HEK293 (cell line): ENCODE measurements around the gene COL9A2.
"Not testable (repeated sequence)": the region's sequence is repeated elsewhere in the genome, so short reads cannot be mapped to it uniquely, and the experiment has no call there.

Source experiments
- CTCF ChIA-PET: fragments of 350-600 bp; formaldehyde crosslinking; extraction: SDS; loops from one replicate; lab custom pipeline; 2021; ENCODE audit warnings: antibody characterized with exemption; lab: Yijun Ruan, JAX
- POLR2A ChIA-PET: fragments of 300-600 bp; formaldehyde crosslinking; extraction: SDS; loops from one replicate; lab custom pipeline; 2020; ENCODE audit warnings: antibody characterized with exemption, inconsistent platforms; lab: Yijun Ruan, JAX
- H3K27ac ChIP-seq: fragments of 200-500 bp; sonication (Bioruptor generic); 2 replicates; pipeline ENCODE4 v1.5.1; 2014; ENCODE audit warnings: low read depth, low read length, control low read depth, inconsistent platforms; ENCODE audit errors: extremely low read depth
- H3K36me3 ChIP-seq, 2 experiments: fragments of 200-500 bp in 1 of 2; sonication (Bioruptor generic) in 1 of 2; 1 replicate in 1 of 2; 2 replicates in 1 of 2; pipeline ENCODE4 v1.5.1; 2014 to 2017; ENCODE audit warnings: inconsistent platforms in 2 of 2, low read length in 2 of 2; ENCODE audit not compliant: control insufficient read depth in 2 of 2, insufficient read depth in 1 of 2
- H3K4me1 ChIP-seq: fragments of 200-500 bp; sonication (Bioruptor generic); 2 replicates; pipeline ENCODE4 v1.5.1; 2014; ENCODE audit warnings: mild to moderate bottlenecking, low read length, inconsistent platforms; ENCODE audit not compliant: control insufficient read depth, insufficient read depth
- H3K4me3 ChIP-seq: 2 replicates; pipeline ENCODE4 v1.5.1; 2011; ENCODE audit warnings: low read depth, mild to moderate bottlenecking, control low read depth, low read length, moderate library complexity
- H3K9me3 ChIP-seq: fragments of 200-500 bp; sonication (Bioruptor generic); 2 replicates; pipeline ENCODE4 v1.5.1; 2014; ENCODE audit warnings: low read depth, low read length, inconsistent platforms; ENCODE audit not compliant: control insufficient read depth, insufficient read depth
- EGR2 ChIP-seq: fragments of 450-650 bp; formaldehyde crosslinking; IDR thresholded peaks from 2 replicates; pipeline ENCODE4 v1.5.1; 2016; ENCODE audit warnings: low read depth, missing biosample characterization, missing genetic modification characterization
- FEZF1 ChIP-seq: fragments of 450-650 bp; formaldehyde crosslinking; IDR thresholded peaks from 2 replicates; pipeline ENCODE4 v1.5.1; 2016; ENCODE audit warnings: missing biosample characterization, missing genetic modification characterization
- GLIS1 ChIP-seq: fragments of 450-650 bp; formaldehyde crosslinking; IDR thresholded peaks from 2 replicates; pipeline ENCODE4 v1.5.1; 2016; ENCODE audit warnings: missing biosample characterization, missing genetic modification characterization
- KLF10 ChIP-seq: fragments of 450-650 bp; IDR thresholded peaks from 2 replicates; pipeline ENCODE4 v1.5.1; 2018; ENCODE audit warnings: missing biosample characterization, mild to moderate bottlenecking, missing genetic modification characterization
- SCRT2 ChIP-seq: fragments of 450-650 bp; formaldehyde crosslinking; IDR thresholded peaks from 2 replicates; pipeline ENCODE4 v1.5.1; 2016; ENCODE audit warnings: missing biosample characterization, missing genetic modification characterization
- ZBTB21 ChIP-seq: fragments of 450-650 bp; formaldehyde crosslinking; IDR thresholded peaks from 2 replicates; pipeline ENCODE4 v1.5.1; 2017; ENCODE audit warnings: missing biosample characterization, missing genetic modification characterization
- ZFP37 ChIP-seq: fragments of 450-650 bp; formaldehyde crosslinking; IDR thresholded peaks from 2 replicates; pipeline ENCODE4 v1.5.1; 2016; ENCODE audit warnings: missing biosample characterization, missing genetic modification characterization
- ZFP69B ChIP-seq: fragments of 450-650 bp; formaldehyde crosslinking; IDR thresholded peaks from 2 replicates; pipeline ENCODE4 v1.5.1; 2016; ENCODE audit warnings: missing biosample characterization, missing genetic modification characterization
- ZNF157 ChIP-seq: fragments of 450-650 bp; formaldehyde crosslinking; IDR thresholded peaks from 2 replicates; pipeline ENCODE4 v1.5.1; 2016; ENCODE audit warnings: missing biosample characterization, missing genetic modification characterization
- ZNF19 ChIP-seq: fragments of 450-650 bp; formaldehyde crosslinking; IDR thresholded peaks from 2 replicates; pipeline ENCODE4; 2016; ENCODE audit warnings: missing biosample characterization, missing genetic modification characterization, low read depth
- ZNF214 ChIP-seq: fragments of 450-650 bp; formaldehyde crosslinking; IDR thresholded peaks from 2 replicates; pipeline ENCODE4 v1.5.1; 2017; ENCODE audit warnings: missing biosample characterization, mild to moderate bottlenecking, missing genetic modification characterization, borderline replicate concordance
- ZNF248 ChIP-seq: fragments of 450-650 bp; formaldehyde crosslinking; IDR thresholded peaks from 2 replicates; pipeline ENCODE4 v1.5.1; 2017; ENCODE audit warnings: missing biosample characterization, missing genetic modification characterization
- ZNF354C ChIP-seq: fragments of 450-650 bp; formaldehyde crosslinking; IDR thresholded peaks from 2 replicates; pipeline ENCODE4 v1.5.1; 2016; ENCODE audit warnings: missing biosample characterization, missing genetic modification characterization, low read depth, borderline replicate concordance
- ZNF416 ChIP-seq: fragments of 450-650 bp; formaldehyde crosslinking; IDR thresholded peaks from 2 replicates; pipeline ENCODE4 v1.5.1; 2016; ENCODE audit warnings: missing biosample characterization, missing genetic modification characterization
- ZNF571 ChIP-seq: fragments of 450-650 bp; formaldehyde crosslinking; IDR thresholded peaks from 2 replicates; pipeline ENCODE4 v1.5.0; 2017; ENCODE audit warnings: missing biosample characterization, missing genetic modification characterization
- ZNF626 ChIP-seq: fragments of 450-650 bp; sonication (Bioruptor Pico); formaldehyde crosslinking; IDR thresholded peaks from 2 replicates; pipeline ENCODE4 v1.5.1; 2018; ENCODE audit warnings: missing biosample characterization, missing genetic modification characterization, inconsistent platforms
- ZNF664 ChIP-seq: fragments of 450-650 bp; formaldehyde crosslinking; IDR thresholded peaks from 2 replicates; pipeline ENCODE4 v1.5.1; 2016; ENCODE audit warnings: missing biosample characterization, missing genetic modification characterization
- ZNF76 ChIP-seq: fragments of 450-650 bp; formaldehyde crosslinking; IDR thresholded peaks from 2 replicates; pipeline ENCODE4; 2016; ENCODE audit warnings: low read depth, missing biosample characterization, missing genetic modification characterization, borderline replicate concordance
- ZNF791 ChIP-seq: fragments of 450-650 bp; formaldehyde crosslinking; IDR thresholded peaks from 2 replicates; pipeline ENCODE4 v1.5.1; 2016; ENCODE audit warnings: missing biosample characterization, missing genetic modification characterization
- TF ChIP-seq, protein P1 (sequence below): fragments of 450-650 bp; formaldehyde crosslinking; optimal IDR thresholded peaks from 2 replicates; pipeline ENCODE3; 2016; ENCODE audit warnings: missing biosample characterization, mild to moderate bottlenecking, missing genetic modification characterization
- TF ChIP-seq, protein P2 (sequence below): fragments of 450-650 bp; formaldehyde crosslinking; IDR thresholded peaks from 2 replicates; pipeline ENCODE4 v1.5.1; 2016; ENCODE audit warnings: missing biosample characterization, missing genetic modification characterization
- TF ChIP-seq, protein P3 (sequence below): fragments of 450-650 bp; formaldehyde crosslinking; IDR thresholded peaks from 2 replicates; pipeline ENCODE4 v1.5.1; 2016; ENCODE audit warnings: missing biosample characterization, missing genetic modification characterization

The COL9A2 gene

DNA sequence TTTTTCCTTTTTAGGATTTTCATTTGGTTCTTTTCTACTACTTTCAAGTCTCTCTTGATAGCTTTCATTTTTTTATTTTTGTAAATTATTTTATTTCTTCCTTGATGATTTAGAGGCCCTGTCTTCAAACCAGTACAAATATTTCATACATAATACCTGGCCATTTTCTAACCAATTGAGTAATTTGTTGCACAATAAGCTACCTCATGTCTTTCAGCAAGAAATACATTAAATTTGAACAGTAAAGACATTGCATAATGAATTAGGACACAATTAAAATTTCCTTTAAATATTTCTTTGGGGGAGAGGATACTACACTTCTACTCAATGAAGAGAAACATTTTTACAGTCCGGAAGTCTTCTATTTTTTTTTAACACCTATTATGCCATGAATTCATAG is 15.6 kb upstream of the COL9A2 start:
- Histone ChIP-seq H3K9me3 (no peaks in the 10 kb centered on the region), H3K27ac (no peak overlapping the region), H3K36me3 (no peaks in the 10 kb centered on the region), H3K4me1 (no peaks in the 10 kb centered on the region), H3K4me3 (no peak overlapping the region)
- no peak for TF ChIP-seq ZNF354C (tag by site-specific recombination)
- TF ChIP-seq FEZF1 (tag by site-specific recombination) = no peak
- TF ChIP-seq ZBTB21 = no peak
- TF ChIP-seq, protein P1, sequence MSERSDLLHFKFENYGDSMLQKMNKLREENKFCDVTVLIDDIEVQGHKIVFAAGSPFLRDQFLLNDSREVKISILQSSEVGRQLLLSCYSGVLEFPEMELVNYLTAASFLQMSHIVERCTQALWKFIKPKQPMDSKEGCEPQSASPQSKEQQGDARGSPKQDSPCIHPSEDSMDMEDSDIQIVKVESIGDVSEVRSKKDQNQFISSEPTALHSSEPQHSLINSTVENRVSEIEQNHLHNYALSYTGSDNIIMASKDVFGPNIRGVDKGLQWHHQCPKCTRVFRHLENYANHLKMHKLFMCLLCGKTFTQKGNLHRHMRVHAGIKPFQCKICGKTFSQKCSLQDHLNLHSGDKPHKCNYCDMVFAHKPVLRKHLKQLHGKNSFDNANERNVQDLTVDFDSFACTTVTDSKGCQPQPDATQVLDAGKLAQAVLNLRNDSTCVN = no peak
- TF ChIP-seq, protein P2, sequence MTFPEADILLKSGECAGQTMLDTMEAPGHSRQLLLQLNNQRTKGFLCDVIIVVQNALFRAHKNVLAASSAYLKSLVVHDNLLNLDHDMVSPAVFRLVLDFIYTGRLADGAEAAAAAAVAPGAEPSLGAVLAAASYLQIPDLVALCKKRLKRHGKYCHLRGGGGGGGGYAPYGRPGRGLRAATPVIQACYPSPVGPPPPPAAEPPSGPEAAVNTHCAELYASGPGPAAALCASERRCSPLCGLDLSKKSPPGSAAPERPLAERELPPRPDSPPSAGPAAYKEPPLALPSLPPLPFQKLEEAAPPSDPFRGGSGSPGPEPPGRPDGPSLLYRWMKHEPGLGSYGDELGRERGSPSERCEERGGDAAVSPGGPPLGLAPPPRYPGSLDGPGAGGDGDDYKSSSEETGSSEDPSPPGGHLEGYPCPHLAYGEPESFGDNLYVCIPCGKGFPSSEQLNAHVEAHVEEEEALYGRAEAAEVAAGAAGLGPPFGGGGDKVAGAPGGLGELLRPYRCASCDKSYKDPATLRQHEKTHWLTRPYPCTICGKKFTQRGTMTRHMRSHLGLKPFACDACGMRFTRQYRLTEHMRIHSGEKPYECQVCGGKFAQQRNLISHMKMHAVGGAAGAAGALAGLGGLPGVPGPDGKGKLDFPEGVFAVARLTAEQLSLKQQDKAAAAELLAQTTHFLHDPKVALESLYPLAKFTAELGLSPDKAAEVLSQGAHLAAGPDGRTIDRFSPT (tag by site-specific recombination) = no peak
- TF ChIP-seq ZNF19 = no peak
- TF ChIP-seq ZNF76 = no peak
- TF ChIP-seq ZNF416 = no peak
- no peak for TF ChIP-seq GLIS1 (tag by site-specific recombination)
- TF ChIP-seq ZFP69B (tag by site-specific recombination) = no peak
- TF ChIP-seq, protein P3, sequence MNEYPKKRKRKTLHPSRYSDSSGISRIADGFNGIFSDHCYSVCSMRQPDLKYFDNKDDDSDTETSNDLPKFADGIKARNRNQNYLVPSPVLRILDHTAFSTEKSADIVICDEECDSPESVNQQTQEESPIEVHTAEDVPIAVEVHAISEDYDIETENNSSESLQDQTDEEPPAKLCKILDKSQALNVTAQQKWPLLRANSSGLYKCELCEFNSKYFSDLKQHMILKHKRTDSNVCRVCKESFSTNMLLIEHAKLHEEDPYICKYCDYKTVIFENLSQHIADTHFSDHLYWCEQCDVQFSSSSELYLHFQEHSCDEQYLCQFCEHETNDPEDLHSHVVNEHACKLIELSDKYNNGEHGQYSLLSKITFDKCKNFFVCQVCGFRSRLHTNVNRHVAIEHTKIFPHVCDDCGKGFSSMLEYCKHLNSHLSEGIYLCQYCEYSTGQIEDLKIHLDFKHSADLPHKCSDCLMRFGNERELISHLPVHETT (tag by site-specific recombination) = no peak
- TF ChIP-seq ZNF791 (tag by site-specific recombination) = no peak
- TF ChIP-seq EGR2 = no peak
- ChIA-PET CTCF (interaction anchor here (0.7 to 0.8 kb wide), 2 partner anchors 39 to 248 kb away, joined by 3 read pairs; no protein-coding TSS in a partner anchor), POLR2A (no interaction called here)

DNA sequence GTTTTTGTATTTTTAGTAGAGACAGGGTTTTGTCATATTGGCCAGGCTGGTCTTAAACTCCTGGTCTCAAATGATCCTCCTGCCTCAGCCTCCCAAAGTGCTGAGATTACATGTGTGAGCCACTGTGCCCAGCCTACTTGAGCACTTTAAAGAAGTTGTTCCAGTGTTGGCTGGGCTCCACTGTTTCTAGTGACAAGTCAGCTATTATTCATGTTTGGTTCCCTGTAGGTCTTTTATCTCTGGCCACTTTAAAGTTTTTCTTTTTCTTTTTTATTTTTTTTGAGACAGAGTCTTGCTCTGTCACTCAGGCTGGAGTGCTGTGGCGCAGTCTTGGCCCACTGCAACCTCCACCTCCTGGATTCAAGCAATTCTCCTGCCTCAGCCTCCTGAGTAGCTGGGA is 14.3 kb upstream of the COL9A2 start:
- H3K4me1 ChIP-seq, POLR2A ChIA-PET: not testable (repeated sequence)

DNA sequence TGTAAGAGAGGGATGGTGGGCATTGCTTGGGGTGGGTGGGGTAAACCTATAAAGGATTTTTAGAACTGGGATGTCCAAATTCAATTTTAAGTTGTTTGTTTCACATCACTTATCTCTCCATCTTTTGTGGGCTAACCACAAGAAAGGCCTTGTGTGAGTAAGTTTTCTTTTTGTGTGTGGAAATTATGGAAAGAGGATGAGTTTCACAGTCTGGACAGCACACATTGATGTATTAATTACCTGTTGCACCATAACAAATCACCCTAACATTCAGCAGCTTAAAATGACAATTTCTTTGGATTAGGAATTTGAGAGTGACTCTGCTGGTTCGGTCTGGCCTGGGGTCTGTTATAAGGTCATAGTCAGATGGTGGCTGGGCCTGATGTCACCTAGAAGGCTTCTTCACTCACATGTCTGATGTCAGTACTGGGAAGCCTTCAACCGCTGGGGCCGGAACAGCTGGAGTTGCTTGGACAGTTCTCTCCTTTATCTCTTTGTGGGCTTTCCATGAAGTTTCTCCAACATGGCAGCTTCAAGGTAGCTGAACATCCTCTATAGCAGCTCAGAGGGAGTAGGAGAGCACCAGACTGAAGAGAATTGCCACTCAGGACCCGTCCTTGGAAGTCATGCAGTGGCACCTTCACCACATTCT is 2.0 kb upstream of the COL9A2 start:
- ChIA-PET CTCF (interaction anchor here (1.1 to 4.3 kb wide), 3 partner anchors 19 to 177 kb away, joined by 3 to 26 read pairs (median 3); no protein-coding TSS in a partner anchor), POLR2A (interaction anchor here (0.7 kb wide), 1 partner anchor 19 kb away, joined by 3 read pairs; no protein-coding TSS in a partner anchor)
- Histone ChIP-seq H3K9me3 (no peaks in the 10 kb centered on the region), H3K27ac (no peak overlapping the region), H3K4me1 (no peaks in the 10 kb centered on the region; the same call in 1 of the 2 replicates), H3K36me3 (no peaks in the 10 kb centered on the region), H3K4me3 (no peak overlapping the region)
- no peak for TF ChIP-seq ZFP37 (tag by site-specific recombination)
- TF ChIP-seq KLF10 = no peak
- peak; percentile 63; the same call in 1 of the 2 replicates for TF ChIP-seq SCRT2
- no peak for TF ChIP-seq ZNF664
- TF ChIP-seq ZNF214 (tag by site-specific recombination) = no peak
- TF ChIP-seq ZNF248 (tag by site-specific recombination) = no peak
- no peak for TF ChIP-seq ZNF157 (tag by site-specific recombination)
- TF ChIP-seq ZNF571 (tag by site-specific recombination) = no peak
- TF ChIP-seq ZNF626 = no peak

More for the DNA sequence above, 14.3 kb upstream of the COL9A2 start:
- H3K27ac ChIP-seq, H3K36me3 ChIP-seq, H3K4me3 ChIP-seq, H3K9me3 ChIP-seq, CTCF ChIA-PET: not testable (repeated sequence)
